ENCODE data around the gene GPATCH8.
"Not testable (repeated sequence)": the region's sequence is repeated elsewhere in the genome, so short reads cannot be mapped to it uniquely, and the experiment has no call there.

Gene GPATCH8

DNA sequence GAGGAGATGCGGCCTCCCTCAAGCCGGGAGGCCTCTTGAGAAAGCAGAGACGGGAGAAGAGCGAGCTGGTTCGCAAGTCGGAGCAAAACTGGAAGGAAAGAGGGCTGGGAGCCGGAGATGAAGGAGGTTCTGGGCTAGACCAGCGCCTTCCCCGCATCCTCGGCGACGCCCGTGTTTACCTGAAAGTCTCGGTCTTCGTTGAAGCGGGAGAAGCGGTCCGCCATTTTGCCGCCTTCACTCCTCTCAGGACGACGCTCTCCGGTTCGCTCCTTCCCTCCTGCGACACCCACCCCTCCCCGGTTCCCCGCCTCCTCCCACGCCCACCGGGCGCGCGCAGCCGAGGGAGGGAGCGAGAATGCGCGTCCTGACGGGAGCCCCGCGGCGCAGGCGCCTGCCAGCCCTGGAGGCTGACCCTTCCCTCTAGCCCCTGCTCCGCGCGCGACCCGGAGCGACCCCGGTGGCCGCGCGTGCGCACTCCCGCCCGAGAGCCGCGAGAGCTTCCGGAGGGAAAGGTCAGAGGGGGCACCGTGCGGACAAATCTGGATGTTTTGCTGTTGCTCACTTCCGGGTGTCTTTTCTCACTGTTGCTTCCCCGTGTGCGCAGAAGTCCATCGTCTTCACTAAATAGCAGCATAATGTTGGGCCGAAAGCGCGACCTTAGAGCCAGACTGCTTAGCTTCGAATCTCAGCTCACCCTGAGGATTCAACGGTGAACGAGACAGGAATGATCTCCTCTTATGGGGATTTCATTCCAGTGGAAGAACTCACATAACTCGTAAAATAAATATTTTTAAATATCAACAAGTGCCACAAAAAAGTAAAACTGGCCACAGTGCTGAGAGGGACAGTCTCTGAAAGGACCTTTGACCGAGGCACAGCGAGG, at the start of gene GPATCH8:
TSS of gene GPATCH8 (minus strand) at position 260 of the 883 bp plus-strand sequence. CDS start at position 224, 36 bp downstream.
- DNase-seq, result peak; percentile 97

DNA sequence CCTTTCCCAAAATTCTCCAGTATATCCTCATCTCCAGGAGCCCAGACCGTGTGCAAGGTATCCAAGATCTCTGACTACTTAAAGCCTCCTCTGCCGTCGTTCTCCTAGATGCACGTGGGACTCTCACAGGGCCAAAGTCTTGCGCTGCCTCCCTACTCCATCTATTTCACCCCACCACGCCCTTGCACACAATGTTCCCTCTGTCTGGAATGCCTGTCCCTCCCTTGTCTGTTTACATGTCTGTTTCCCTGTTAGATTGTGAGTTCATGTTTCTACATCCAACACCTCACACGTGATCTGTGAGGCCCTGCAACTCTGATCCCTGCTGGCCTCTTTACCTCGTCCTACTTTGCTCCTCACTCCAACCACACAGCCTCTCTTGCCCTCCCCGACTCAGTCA, 49.2 kb upstream of the GPATCH8 start:
- DNase-seq, result no peak

DNA sequence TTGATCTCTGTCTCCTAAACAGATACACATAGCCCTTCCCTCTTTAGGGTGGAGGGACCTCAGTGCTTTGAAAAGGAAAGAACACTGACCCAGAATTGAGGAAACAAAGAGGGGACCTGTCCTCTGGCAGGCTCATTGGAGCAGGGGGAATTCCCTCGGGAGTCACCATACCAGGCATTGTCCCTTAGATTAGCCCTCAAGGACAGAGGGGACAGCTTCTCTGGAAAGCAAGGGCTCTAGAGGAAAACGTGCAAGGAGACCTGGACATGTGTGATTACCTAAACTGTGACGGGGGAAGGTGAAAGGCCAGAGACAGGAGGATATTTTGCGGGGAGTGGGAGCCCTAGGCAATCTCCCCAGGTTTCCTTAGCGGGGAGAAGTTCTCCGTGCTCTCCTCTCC, 46.5 kb upstream of the GPATCH8 start:
- no peak for DNase-seq

DNA sequence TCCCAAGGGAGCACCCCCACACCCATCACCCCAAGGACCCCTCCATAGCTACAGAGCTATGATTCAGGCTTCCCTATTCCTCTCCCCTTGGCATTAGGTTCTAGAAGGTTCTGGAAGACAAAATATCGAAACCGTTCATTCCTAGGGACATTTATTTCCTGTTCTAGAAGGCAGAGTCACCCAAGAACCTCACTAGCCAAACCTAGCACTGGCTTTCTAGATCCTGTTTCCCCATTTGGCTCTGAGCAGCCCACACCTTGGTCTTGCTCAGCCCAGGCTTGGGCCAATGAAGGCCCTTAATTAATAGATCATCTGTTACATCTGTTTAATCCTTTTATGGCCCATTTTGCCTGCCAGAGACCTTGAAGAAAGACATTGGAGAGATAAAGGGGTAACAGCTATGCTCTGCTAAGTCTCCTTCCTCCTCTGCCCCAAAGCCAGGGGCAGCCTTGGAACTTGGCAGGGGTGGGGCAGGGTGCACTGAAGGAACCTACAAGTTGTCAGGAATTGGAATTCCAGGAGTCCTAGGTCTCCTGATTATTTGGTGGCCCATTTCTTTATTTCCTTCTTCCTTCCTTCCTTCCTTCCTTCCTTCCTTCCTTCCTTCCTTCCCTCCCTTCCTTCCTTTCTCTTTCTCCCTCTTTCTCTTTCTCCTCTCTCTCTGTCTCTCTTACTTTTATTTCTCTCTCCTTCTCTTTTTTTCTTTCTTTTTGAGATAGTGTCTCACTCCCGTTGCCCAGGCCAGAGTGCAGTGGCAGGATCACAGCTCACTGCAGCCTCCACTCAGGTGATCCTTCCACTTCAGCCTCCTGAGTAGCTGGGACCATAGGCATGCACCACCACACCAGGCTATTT, 45.4 kb upstream of the GPATCH8 start:
- no peak for DNase-seq

DNA sequence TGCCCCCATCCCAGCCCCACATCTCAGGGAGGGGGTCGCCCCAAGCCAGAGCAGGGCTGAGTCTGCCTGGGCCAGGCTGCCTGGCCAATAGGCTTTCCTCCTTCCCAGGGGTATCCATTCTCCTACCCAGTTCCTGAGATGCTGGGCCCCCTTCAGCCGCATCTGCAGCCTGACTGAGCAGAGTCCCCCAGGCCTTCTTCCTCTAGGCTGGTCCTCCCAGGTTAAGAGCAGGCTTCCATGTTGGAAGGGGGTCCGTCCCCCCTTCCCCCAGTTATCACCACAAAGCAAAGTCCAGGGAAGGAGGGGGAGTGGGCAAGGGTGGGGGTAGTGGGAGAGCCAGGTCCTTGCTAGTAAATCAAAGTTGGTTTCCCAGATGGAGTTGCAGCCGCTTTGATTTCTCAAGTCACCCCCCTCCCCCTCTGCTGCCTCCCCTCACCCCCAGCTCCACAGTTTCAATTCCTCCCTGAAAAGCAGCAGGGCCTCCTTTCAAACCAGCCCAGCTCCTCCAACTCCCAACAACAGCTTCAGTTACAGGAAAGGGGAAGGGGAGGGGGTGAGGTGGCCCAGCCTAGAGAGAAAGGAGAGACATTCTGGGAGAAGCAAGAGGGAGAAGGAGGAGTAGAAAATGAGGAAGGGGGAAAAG, 44.5 kb upstream of the GPATCH8 start:
- DNase-seq, result no peak

DNA sequence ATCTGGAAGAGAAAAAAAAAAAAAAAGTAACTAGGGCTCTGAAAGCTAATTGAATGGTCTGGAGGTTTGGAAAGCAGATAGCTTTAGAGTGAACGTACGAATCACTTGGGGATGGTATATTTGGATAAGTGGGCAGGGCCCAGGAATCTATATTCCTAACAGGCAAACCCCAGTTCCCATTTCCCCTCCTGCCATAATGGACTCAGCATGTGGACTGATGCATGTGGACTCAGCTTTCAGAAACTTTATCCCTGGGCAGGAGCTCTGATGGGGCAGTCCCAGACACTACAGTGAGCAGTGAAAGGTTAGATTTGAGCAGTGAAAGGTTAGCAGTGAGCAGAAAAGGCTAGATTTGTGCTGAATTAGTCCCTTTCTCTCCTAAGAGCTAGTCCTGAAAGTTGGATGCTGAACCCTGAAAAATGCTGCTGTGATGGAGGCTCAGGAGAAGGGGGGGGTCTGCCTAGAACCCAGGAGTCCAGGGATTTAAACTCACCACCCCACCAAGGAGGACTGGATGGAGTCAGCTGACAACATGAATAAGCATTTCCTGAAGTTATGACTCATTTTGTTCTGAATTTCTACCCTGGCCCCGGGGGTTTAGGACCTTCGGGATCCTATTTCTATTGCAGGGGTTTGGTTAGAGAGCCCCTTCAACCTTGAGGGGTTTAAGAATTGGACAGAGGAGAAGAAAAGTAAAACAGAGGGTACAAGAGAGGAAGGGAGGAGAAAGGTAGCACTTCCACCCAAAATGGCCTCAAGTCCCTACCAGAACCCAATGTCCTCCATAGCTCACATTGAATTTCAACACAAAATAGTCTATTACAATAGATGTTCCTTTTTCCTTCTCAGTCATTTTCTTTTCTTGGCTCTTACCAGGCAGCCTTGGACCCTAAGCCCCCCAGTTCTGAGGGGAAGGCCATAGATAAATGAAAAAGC, 43.7 kb upstream of the GPATCH8 start:
- peak; percentile 30 for DNase-seq

DNA sequence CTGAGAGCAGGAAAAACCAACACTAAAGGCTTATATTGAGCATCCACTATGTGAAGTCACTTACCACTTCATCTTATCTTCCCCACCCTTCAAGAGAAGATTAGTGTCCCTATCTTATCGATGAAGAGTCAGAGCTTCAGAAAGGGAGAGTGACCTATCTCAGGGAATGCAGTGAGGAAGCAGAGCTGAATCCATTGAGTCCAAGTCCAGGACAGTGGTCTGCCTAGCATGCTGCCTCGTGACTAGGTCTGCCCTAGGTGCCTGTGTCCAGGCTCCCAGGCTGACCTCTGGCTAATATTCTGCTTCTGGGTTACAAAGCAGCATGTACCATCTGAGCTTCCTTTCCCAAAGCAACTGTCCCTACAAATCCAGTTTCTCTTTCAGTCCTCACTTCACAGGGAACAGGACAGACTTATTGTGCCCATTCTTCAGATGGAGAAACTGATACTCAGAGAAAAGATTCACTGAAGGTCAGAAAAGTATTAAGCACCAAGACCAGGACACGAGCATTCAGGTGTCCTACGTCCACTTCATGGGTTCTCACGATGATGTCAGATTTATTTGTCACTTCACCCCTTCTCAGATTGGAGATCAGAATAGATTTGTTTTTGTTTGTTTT, 40.8 kb upstream of the GPATCH8 start:
- DNase-seq, result no peak

DNA sequence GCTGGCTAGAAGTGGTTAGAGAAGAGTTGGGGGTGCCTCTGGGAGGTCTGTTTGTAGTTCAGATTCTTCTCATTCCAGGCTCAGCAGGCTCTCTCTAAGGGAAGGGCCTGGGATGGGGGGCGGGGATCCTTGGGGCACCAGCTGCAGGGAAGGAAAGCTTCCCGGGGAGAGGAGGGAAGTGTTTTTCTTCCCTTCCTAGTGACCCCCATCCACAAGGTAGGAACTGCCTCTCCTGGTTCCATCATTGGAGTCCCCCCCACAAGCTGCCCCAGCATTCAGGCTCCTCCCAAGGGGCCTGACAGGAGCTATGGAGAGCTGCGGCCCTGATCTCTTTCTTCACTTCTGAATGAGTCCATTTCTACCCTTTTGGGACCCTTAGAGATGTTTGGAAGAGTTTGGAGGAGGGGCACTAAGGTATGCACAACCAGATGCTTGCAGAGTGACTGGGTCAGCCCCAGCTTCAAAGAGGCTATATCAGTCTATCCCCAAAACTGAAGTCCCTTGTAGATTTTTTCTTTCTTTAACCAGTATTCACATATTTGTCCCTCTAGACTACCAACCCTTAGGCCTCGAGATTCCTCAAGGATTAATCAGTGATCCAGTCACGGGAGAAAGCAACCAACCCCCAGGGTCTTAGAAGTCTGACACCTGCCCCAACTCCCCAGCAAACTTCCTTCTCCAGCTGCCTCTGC, 40.2 kb upstream of the GPATCH8 start:
- DNase-seq, result no peak

DNA sequence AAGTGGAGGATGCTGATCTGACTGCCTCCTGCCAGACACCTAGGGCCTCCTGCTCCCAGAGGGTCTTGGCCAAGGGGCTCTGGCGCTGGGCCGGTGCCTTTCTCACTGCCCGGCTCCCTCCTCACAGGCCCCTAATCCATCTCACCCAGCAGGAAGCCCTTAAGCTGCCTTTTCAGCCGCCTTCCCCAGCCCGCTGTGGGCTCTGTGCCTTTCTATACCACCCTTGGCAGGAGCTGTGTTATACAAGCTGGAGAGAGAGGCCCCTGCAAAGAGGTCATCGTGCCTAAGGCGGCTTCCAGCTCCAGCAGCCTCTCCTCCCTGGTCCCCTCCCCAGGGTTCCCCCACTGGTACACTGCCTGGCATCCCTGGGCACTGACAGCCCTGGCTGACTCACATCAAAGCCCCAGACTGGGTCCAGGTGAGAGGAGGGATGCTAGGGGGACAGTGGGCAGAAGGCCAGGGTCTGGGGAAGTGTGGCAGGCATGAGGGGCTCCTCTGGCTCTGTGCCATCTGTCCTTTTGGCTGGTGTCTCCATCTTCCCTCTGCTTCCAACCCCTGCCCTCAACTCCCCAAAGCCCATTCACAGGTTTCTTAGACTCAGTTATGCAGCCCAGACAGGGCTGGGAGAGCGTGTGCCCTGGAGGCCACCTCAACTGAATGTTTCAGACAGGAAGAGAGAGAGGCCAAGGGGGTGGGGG, 38.8 kb upstream of the GPATCH8 start:
- no peak for DNase-seq

DNA sequence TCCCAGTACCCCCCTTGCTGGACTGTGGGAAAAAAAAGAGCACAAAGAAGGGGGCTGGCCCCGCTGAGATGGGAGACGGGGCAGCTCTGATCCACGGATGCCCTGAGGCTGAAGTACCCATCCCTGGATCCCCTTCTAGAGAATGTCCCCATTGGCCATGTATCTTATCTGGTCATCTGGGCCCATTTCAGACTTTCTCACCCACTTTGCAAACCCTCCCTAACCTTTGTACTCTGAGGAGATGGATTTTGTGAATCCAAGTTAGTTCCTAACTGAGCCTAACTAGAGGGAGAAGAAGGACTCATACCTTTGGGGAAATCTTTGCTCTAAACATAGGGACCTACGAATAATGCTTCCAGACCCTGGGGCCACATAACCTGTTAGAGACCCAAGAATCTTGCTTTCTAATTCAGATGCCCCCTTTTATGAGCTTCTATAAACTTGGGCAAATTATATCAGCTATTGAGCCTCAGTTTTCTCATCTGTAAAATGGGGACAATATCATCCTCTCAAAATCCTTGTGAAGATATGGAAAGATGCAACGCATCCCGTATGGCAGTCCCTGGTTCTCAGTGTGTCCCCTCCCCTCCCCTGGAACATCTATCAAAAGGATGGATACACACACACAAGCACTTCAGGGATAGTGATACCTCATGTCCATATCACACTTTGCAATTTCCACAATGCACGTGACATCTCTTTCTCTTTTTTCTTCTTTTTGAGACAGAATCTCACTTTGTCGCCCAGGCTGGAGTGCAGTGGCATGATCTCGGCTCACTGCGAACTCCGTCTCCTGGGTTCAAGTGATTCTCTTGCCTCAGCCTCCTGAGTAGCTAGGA, 37.3 kb upstream of the GPATCH8 start:
- DNase-seq, result no peak

DNA sequence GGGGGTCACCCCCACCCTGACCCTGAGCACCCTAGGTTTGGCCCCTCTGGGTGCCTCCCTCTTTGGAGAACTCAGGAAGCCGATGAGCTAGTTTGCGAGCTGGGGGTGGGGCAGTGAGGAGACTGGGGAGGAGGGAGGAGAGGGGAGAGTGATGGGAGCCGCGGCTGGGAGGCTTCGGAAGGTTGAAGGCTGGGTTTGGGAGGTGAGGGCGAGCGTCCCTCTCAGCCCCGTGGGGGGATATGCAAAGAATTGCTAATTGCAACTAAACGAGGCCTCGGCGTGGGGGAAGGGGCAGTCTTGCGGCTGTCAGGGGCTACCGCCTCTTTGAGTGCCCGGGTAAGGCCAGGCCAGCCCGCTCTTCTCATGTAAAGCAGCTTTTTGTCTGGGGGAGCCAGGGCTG, 36.5 kb upstream of the GPATCH8 start:
- no peak for DNase-seq

DNA sequence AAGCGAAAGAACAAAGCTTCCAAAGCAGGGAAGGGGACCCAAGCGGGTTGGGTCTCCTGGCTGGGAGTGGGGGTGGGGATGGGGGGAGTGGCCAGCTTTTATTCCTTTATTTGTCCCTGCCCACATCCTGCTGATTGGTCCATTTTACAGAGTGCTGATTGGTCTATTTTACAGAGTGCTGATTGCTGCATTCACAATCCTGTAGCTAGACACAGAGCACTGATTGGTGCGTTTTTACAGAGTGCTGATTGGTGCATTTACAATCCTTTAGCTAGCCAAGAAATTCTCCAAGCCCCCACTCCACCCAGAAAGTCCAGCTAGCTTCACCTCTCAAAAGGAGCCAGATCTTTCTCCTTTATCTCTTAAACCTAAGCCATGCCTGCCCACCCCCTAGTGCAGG, 34.7 kb upstream of the GPATCH8 start:
- not testable (repeated sequence) for DNase-seq

DNA sequence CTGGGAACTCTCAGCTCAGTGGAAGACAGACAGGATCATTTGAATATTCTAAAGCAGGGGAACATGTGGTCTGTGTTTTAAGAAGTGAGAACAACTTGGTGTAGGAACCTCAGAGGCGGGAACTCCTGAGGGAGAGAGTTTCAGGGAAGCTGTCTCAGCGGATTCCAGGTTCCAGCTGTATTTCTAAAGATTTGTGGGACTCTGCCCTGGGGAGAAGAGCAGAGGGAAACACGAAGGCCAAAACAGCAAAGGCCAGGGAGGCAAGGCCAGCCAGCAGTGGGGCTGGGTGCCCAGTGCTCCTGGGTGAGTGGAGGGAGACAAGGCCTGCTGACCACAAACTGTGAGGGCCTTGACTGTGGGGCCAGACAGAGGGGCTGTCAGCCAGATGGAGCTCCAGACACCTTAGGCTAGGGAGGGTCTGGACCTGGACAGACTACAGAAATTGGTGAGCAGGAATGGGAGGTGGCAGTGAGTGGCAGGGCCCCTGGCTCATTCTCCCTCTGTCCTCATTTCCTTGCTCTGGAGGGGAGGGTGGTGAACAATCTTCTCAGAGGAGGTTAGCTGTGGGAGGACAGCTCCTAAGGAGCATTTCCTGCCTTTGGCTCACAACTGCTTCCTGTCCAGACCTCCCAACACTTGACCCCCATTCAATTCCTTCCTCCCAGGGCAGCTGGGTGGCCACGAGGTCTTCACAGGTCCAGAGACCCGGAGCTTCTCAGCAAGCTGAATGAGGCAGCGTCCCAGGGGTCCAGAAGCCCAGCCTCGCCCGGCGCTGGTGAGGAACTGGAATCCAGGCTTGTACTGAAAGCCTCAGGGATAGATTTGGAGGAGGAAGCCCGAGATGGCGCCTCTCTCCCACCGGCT, 33.1 kb upstream of the GPATCH8 start:
- DNase-seq, result no peak

DNA sequence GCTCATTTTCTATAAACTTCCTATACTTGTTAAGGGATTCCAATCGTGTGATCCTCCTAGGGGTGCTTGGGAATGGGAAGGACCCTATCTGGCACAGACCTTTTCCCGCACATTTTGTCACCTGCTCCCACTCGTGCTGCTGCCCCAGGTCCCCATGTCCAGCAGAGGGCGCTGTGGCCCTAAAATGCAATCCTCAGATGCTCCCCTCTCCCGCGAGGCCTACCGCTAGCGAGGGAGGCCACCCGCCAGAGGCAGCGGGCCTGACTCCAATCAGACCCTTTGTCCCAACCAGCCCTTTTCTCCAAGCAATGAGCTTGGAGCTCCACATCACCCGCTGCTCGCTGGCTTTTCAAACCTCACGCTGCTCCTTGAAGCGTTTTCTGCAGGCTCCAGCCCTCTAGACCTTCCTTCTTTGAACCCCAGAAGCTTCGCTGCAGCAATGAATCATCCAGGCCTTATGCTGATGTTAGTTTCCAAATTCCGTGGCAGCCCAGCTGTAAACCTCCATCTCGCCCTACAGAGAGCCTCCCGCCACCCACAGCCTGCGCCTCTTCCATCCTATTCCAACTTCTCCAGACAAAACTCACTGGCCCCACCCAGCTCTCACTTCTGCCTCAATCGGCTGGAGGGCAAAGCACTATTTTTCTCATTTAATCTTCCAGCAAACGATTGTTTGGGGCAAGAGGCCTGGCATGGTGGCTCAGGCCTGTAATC, 30.5 kb upstream of the GPATCH8 start:
- DNase-seq, result peak; percentile 92

DNA sequence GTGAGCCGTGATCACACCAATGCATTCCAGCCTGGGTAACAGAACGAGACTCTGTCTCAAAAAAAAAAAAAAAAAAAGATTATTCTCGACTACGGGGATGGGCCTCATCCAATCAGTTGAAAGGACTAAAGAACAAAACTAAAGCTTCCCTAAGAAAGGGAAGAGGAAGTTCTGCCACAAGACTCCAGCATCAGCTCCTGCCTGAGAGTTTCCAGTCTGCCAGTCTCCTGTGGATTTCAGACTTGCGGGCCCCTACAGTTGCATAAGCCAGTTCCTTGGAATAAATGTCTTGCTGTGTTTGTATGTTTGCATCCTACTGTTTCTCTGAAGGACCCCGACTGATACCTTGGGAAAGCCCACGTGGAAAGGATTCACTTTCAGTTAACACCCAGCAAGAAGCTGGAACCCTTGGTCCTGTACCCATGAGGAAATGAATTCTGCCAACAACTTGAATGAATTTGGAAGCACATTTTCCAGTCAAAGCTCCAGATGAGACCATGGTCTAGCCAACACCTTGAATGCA, 27.8 kb upstream of the GPATCH8 start:
- no peak for DNase-seq

DNA sequence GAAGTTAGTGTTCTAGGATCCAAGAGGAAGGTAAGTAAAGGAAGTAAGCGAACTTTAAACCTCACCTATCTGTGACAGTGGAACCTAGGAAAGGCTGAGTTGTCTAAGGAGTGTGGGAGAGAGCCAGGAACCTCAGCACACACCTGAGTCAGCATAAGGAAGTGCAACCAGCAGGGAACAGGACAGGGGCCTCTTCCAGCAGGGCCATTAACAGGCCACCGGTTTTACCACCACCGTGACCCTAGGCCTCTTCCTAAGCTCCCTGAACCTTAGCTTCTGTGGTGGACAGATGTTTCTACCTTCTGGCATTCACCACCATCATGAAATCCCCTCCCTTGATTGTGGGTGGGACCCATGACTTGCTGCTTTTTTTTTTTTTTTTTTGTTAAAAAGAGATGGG, 26.7 kb upstream of the GPATCH8 start:
- DNase-seq, result no peak

DNA sequence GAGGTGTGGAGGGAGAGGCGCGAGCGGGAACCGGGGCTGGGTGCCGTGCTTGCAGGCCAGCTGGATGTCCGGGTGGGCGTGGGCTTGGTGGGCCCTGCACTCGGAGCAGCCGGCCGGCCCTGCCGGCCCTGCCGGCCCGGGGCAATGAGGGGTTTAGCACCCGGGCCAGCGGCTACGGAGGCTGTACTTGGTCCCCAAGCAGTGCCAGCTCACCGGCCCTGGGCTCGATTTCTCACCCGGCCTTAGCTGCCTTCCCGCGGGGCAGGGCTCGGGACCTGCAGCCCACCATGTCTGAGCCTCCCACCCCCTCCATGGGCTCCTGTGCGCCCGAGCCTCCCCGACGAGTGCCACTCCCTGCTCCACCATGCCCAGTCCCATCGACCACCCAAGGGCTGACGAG, 24.7 kb upstream of the GPATCH8 start:
- no peak for DNase-seq

DNA sequence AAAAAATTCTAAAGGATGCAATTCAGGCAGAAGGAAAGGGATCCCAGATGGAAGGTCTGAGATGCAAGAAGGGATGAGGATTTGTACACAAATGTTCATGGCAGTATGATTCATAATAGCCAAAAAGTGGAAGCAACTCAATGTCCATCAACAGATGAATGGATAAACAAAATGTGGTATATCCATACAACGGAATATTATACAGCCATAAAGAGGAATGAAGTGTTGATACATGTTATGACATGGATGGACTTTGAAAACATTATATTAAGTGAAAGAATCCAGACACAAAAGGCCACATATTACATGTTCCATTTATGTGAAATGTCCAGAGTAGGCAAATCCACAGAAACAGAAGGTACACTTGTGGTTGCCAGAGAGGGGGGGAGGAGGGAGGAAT, 23.9 kb upstream of the GPATCH8 start:
- DNase-seq, result no peak

All from hematopoietic multipotent progenitor cell treated with erythropoietin and hydrocortisone succinate and interleukin-3 and kit ligand, for 4 days (in vitro differentiated cells).